Spleen (tissue), 7 donors: ENCODE measurements around the gene PCMT1.

Source experiments
- POLR2AphosphoS5 ChIP-seq, 3 donors: sonication (generic); formaldehyde crosslinking; IDR thresholded peaks; one replicate each; pipeline ENCODE4 v1.5.1; 2017; ENCODE audit warnings: antibody characterized with exemption in 3 of 3
- TF ChIP-seq, protein P1 (sequence below), 11 experiments: fragments of 200-600 bp in 7 of 11; fragments of 450-650 bp in 4 of 11; sonication (generic) in 4 of 11; IDR thresholded peaks in 8 of 11; conservative IDR thresholded peaks in 3 of 11; 1 replicate in 7 of 11; 2 replicates in 4 of 11; pipeline versions ENCODE4 v1.4.0 to v1.8.0; 2016 to 2021; ENCODE audit warnings: antibody characterized with exemption in 11 of 11, inconsistent platforms in 4 of 11, mild to moderate bottlenecking in 1 of 11
- donor health status: DM: no; HTN: no; CAD: no; lungs with moderate emphysema.
- donor health status: DM: no; HTN: no; CAD: no.
- donor health status: DM: no; HTN: no; CAD: no.

GRCh38 chr6:149728499-149729234 is 20.9 kb upstream of the PCMT1 start:
- TF ChIP-seq, protein P1, sequence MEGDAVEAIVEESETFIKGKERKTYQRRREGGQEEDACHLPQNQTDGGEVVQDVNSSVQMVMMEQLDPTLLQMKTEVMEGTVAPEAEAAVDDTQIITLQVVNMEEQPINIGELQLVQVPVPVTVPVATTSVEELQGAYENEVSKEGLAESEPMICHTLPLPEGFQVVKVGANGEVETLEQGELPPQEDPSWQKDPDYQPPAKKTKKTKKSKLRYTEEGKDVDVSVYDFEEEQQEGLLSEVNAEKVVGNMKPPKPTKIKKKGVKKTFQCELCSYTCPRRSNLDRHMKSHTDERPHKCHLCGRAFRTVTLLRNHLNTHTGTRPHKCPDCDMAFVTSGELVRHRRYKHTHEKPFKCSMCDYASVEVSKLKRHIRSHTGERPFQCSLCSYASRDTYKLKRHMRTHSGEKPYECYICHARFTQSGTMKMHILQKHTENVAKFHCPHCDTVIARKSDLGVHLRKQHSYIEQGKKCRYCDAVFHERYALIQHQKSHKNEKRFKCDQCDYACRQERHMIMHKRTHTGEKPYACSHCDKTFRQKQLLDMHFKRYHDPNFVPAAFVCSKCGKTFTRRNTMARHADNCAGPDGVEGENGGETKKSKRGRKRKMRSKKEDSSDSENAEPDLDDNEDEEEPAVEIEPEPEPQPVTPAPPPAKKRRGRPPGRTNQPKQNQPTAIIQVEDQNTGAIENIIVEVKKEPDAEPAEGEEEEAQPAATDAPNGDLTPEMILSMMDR (IDR thresholded peaks at IDR 0.05 in 8 of 11, conservative IDR thresholded peaks at IDR 0.05 in 3 of 11): no peak
- TF ChIP-seq POLR2AphosphoS5 (IDR thresholded peaks at IDR 0.05): no peak
